Measurements from ENCODE around the gene ABCD4. TPM values are rescaled to one million over a fixed set of nuclear protein-coding genes. Genes with fewer than 3 reads are reported as not detected.

The ABCD4 gene
- total RNA-seq, 1 experiment from 2014 or later, result 45.3 TPM

DNA sequence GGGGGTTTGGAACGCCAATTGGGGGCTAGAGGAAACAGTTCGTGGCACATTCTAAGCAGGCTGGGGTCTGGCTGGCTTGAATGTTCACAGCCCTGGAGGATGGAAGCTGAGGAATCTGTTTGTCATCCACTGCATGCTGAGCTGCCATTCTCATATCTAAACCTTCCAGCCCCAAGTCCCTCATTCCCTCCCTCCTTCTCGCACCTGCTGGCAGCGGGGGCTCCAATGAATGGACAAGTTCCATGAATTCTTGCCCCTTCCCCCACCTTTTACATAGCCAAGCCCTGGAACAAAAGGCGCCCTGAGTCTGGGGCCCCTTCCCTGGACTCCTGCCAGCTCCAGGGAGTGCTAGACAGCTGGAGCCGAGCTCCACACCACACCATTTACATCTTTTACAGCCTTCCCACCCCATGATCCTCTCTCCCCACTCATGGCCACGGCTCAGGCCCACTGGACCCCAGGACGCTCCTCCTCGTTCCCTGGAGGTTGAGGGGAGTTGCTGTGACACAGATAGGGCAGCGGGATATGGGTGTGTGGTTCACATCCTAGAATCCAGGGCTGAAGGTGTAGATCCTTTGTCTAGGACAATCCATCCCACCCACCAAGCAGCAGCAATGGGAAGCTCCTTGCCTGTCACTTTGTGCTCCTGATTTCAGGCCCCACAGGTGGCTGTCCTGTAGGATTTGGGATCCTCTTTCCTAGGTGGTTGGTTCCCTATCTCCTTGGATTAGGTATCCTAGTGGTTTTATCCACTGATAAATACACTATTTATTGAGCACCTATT is 23.8 kb upstream of the ABCD4 start:
- Histone ChIP-seq H3K79me2 (ENCODE audit: insufficient read depth, low read length) (no peaks in the 10 kb centered on the region), H3K4me1 (ENCODE audit: control insufficient read depth in 1 of 2, insufficient read depth in 2 of 2, low read length in 2 of 2) (no peaks in the 10 kb centered on the region), H3K27me3 (ENCODE audit: insufficient read depth, low read length) (no peaks in the 10 kb centered on the region), H3K9me3 (ENCODE audit: control insufficient read depth in 1 of 2, insufficient read depth in 1 of 2, low read depth in 1 of 2, low read length in 2 of 2) (no peaks in the 10 kb centered on the region), H3K9ac (ENCODE audit: low read length) (no peak overlapping the region), H3K36me3 (ENCODE audit: control insufficient read depth in 1 of 2, insufficient read depth in 2 of 2, low read length in 2 of 2) (no peaks in the 10 kb centered on the region), H2AFZ (ENCODE audit: low read depth, low read length, poor library complexity, severe bottlenecking) (no peak overlapping the region), H3K4me3 (replicated peaks in 1 of 2; ENCODE audit: low read depth in 1 of 2, low read length in 2 of 2) (no peak overlapping the region), H3K4me2 (ENCODE audit: low read length) (no peak overlapping the region), H4K20me1 (ENCODE audit: insufficient read depth) (no peaks in the 10 kb centered on the region), H3K27ac (ENCODE audit: low read depth, low read length) (no peak overlapping the region), H3K9me2 (ENCODE audit: insufficient read depth) (no peaks in the 10 kb centered on the region)
- ChIA-PET RAD21 (ENCODE audit: low non-redundant PET in 1 of 2, low total read pairs in 2 of 2, uncharacterized antibody in 2 of 2, unreplicated experiment in 2 of 2) (no interaction called here), POLR2A (no interaction called here), CTCF (no interaction called here)
- intact Hi-C loops (cut with micrococcal nuclease), result loop anchor here (10.0 kb wide), 1 partner anchor 148 kb away; no protein-coding TSS in a partner anchor
- BruUV-seq (replicated peaks), result no TSS peak
- DNase-seq (ENCODE audit: low read depth, low spot score) (no peak), ATAC-seq (no peak)
- TF ChIP-seq, protein P1, sequence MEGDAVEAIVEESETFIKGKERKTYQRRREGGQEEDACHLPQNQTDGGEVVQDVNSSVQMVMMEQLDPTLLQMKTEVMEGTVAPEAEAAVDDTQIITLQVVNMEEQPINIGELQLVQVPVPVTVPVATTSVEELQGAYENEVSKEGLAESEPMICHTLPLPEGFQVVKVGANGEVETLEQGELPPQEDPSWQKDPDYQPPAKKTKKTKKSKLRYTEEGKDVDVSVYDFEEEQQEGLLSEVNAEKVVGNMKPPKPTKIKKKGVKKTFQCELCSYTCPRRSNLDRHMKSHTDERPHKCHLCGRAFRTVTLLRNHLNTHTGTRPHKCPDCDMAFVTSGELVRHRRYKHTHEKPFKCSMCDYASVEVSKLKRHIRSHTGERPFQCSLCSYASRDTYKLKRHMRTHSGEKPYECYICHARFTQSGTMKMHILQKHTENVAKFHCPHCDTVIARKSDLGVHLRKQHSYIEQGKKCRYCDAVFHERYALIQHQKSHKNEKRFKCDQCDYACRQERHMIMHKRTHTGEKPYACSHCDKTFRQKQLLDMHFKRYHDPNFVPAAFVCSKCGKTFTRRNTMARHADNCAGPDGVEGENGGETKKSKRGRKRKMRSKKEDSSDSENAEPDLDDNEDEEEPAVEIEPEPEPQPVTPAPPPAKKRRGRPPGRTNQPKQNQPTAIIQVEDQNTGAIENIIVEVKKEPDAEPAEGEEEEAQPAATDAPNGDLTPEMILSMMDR (IDR thresholded peaks at IDR 0.05 in 2 of 3, conservative IDR thresholded peaks at IDR 0.05 in 1 of 3; ENCODE audit: borderline replicate concordance in 1 of 3, insufficient read depth in 1 of 3, low read depth in 2 of 3, low read length in 2 of 3), result no peak
- TF ChIP-seq, protein P2, sequence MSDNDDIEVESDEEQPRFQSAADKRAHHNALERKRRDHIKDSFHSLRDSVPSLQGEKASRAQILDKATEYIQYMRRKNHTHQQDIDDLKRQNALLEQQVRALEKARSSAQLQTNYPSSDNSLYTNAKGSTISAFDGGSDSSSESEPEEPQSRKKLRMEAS (IDR thresholded peaks at IDR 0.05), result no peak
- no peak for TF ChIP-seq TCF7L2 (IDR thresholded peaks at IDR 0.05; ENCODE audit: borderline replicate concordance, extremely low read depth, insufficient read depth, insufficient read length)
- TF ChIP-seq POLR2AphosphoS5 (IDR thresholded peaks at IDR 0.05; ENCODE audit: low read depth, low read length), result no peak
- no peak for TF ChIP-seq POLR2A (IDR thresholded peaks at IDR 0.05; ENCODE audit: borderline replicate concordance, extremely low read depth, insufficient read depth, insufficient read length)
- TF ChIP-seq ELF1 (IDR thresholded peaks at IDR 0.05; ENCODE audit: borderline replicate concordance, low read depth), result no peak
- no peak for TF ChIP-seq ZNF274 (IDR thresholded peaks at IDR 0.05; ENCODE audit: low read depth, low read length)
- TF ChIP-seq SIN3A (IDR thresholded peaks at IDR 0.05; ENCODE audit: low read depth), result no peak
- TF ChIP-seq FOSL1 (IDR thresholded peaks at IDR 0.05; ENCODE audit: low read depth), result no peak
- no peak for TF ChIP-seq ZFX (IDR thresholded peaks at IDR 0.05)
- TF ChIP-seq, protein P3, sequence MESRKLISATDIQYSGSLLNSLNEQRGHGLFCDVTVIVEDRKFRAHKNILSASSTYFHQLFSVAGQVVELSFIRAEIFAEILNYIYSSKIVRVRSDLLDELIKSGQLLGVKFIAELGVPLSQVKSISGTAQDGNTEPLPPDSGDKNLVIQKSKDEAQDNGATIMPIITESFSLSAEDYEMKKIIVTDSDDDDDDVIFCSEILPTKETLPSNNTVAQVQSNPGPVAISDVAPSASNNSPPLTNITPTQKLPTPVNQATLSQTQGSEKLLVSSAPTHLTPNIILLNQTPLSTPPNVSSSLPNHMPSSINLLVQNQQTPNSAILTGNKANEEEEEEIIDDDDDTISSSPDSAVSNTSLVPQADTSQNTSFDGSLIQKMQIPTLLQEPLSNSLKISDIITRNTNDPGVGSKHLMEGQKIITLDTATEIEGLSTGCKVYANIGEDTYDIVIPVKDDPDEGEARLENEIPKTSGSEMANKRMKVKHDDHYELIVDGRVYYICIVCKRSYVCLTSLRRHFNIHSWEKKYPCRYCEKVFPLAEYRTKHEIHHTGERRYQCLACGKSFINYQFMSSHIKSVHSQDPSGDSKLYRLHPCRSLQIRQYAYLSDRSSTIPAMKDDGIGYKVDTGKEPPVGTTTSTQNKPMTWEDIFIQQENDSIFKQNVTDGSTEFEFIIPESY (IDR thresholded peaks at IDR 0.05; ENCODE audit: extremely low read depth, insufficient replicate concordance, low read length), result no peak
- no peak for TF ChIP-seq RAD21 (IDR thresholded peaks at IDR 0.05; ENCODE audit: low read depth)
- no peak for TF ChIP-seq CEBPB (IDR thresholded peaks at IDR 0.05; ENCODE audit: low read depth)
- no peak for TF ChIP-seq SP1 (IDR thresholded peaks at IDR 0.05; ENCODE audit: low read depth)
- TF ChIP-seq EZH2 (IDR thresholded peaks at IDR 0.05), result no peak
- no peak for TF ChIP-seq SRF (IDR thresholded peaks at IDR 0.05; ENCODE audit: low read depth)
- TF ChIP-seq EZH2phosphoT487 (IDR thresholded peaks at IDR 0.05; ENCODE audit: borderline replicate concordance), result no peak
- TF ChIP-seq, protein P4, sequence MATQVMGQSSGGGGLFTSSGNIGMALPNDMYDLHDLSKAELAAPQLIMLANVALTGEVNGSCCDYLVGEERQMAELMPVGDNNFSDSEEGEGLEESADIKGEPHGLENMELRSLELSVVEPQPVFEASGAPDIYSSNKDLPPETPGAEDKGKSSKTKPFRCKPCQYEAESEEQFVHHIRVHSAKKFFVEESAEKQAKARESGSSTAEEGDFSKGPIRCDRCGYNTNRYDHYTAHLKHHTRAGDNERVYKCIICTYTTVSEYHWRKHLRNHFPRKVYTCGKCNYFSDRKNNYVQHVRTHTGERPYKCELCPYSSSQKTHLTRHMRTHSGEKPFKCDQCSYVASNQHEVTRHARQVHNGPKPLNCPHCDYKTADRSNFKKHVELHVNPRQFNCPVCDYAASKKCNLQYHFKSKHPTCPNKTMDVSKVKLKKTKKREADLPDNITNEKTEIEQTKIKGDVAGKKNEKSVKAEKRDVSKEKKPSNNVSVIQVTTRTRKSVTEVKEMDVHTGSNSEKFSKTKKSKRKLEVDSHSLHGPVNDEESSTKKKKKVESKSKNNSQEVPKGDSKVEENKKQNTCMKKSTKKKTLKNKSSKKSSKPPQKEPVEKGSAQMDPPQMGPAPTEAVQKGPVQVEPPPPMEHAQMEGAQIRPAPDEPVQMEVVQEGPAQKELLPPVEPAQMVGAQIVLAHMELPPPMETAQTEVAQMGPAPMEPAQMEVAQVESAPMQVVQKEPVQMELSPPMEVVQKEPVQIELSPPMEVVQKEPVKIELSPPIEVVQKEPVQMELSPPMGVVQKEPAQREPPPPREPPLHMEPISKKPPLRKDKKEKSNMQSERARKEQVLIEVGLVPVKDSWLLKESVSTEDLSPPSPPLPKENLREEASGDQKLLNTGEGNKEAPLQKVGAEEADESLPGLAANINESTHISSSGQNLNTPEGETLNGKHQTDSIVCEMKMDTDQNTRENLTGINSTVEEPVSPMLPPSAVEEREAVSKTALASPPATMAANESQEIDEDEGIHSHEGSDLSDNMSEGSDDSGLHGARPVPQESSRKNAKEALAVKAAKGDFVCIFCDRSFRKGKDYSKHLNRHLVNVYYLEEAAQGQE (IDR thresholded peaks at IDR 0.05; ENCODE audit: low read depth), result no peak
